Loucy (cell line): ENCODE data around the gene COX10.
"Not testable (repeated sequence)": the region's sequence is repeated elsewhere in the genome, so short reads cannot be mapped to it uniquely, and the experiment has no call there.

Experiments
- CTCF ChIP-seq: fragments of 200-600 bp; sonication (generic); conservative IDR thresholded peaks from 2 replicates; pipeline ENCODE4 v1.5.1; 2014; ENCODE audit warnings: mild to moderate bottlenecking, antibody characterized with exemption, low read length
- EZH2phosphoT487 ChIP-seq: fragments of 200-600 bp; IDR thresholded peaks from 2 replicates; pipeline ENCODE4 v1.6.1; 2018; ENCODE audit warnings: antibody characterized with exemption, mild to moderate bottlenecking, moderate library complexity, borderline replicate concordance

- not testable (repeated sequence) for TF ChIP-seq CTCF, EZH2phosphoT487
Measured at GRCh38 chr17:14176989-14177388, 107.7 kb downstream of the COX10 start.
